ENCODE measurements around the gene MYL7.

Gene MYL7

DNA sequence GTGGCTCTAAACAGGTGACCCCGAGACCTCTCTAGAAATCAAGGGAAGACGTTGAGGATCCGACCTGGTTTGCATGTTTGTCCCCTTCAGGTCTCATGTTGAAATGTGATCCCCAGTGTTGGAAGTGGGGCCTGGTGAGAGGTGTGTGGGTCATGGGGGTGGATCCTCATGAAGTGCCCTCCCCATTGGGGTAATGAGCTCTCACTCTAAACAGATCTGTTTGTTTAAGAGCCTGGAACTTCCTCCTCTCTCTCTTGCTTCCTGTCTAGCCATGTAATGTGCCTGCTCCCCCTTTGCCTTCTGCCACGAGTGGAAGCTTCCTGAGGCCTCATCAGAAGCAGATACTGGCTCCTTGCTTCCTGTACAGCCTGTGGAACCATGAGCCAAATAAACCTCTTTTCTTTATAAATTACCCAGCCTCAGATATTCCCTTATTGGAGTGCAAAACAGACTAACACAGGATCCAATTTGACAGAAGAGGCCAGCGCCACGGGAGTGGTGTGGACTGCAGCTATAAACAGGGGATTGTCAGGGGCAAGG is 48.0 kb downstream of the MYL7 start:
- no peak overlapping the region for H3K27ac ChIP-seq (ENCODE audit: low read depth, low read length)
- H3K9ac ChIP-seq (ENCODE audit: low read depth, low read length) = no peak overlapping the region
- no peaks in the 10 kb centered on the region; the same call in 1 of the 2 replicates for H3K27me3 ChIP-seq (ENCODE audit: insufficient read depth, low read length)
- no peaks in the 10 kb centered on the region for H3K4me1 ChIP-seq (ENCODE audit: insufficient read depth, low read length)
- H3K36me3 ChIP-seq (ENCODE audit: insufficient read depth, low read length) = no peaks in the 10 kb centered on the region
- H3K9me3 ChIP-seq (ENCODE audit: insufficient read depth, low read depth, low read length) = no peaks in the 10 kb centered on the region
- WGBS = 87% methylated on average over 6 of the region's 6 CpGs
- H3K4me3 ChIP-seq (ENCODE audit: low read length) = no peak overlapping the region
